Endodermal cell (in vitro differentiated cells): ENCODE data around the gene ZNF512. TPM values are rescaled to one million over a fixed set of nuclear protein-coding genes. Genes with fewer than 3 reads are reported as not detected.

Source experiments
- DNase-seq: peaks from one replicate; pipeline ENCODE4 v3.0.0-alpha.2; 2017
- H3K27ac ChIP-seq: 2 replicates; pipeline ENCODE4 v1.5.1; 2013; ENCODE audit warnings: mild to moderate bottlenecking, low read depth, low read length, moderate library complexity
- H3K27me3 ChIP-seq: 2 replicates; pipeline ENCODE4 v1.6.1; 2013; ENCODE audit warnings: mild to moderate bottlenecking, low read length, moderate library complexity; ENCODE audit not compliant: insufficient read depth, control insufficient read depth, poor library complexity, severe bottlenecking
- H3K36me3 ChIP-seq: 2 replicates; pipeline ENCODE4 v1.7.0; 2013; ENCODE audit warnings: mild to moderate bottlenecking, low read length, moderate library complexity; ENCODE audit not compliant: control insufficient read depth, insufficient read depth
- H3K4me1 ChIP-seq: one replicate; pipeline ENCODE4 v1.7.0; 2013; ENCODE audit warnings: low read length; ENCODE audit not compliant: control insufficient read depth, insufficient read depth
- H3K4me3 ChIP-seq: 2 replicates; pipeline ENCODE4 v1.5.1; 2013; ENCODE audit warnings: mild to moderate bottlenecking, low read length, moderate library complexity
- H3K9ac ChIP-seq: 2 replicates; pipeline ENCODE4 v1.6.1; 2013; ENCODE audit warnings: mild to moderate bottlenecking, low read length, moderate library complexity; ENCODE audit not compliant: poor library complexity, severe bottlenecking; ENCODE audit errors: extremely low read depth
- H3K9me3 ChIP-seq: 2 replicates; pipeline ENCODE4 v1.6.1; 2013; ENCODE audit warnings: mild to moderate bottlenecking, low read length, moderate library complexity; ENCODE audit not compliant: control insufficient read depth
- H3K27ac Mint-ChIP-seq: 2 replicates; pipeline ENCODE4 v1.8.0; 2020; ENCODE audit warnings: mixed read lengths
- H3K27me3 Mint-ChIP-seq: 2 replicates; pipeline ENCODE4 v1.8.0; 2021; ENCODE audit warnings: mild to moderate bottlenecking, mixed read lengths; ENCODE audit not compliant: insufficient read depth
- H3K36me3 Mint-ChIP-seq: 2 replicates; pipeline ENCODE4 v1.8.0; 2020; ENCODE audit warnings: low read depth, mixed read lengths
- H3K4me1 Mint-ChIP-seq: 2 replicates; pipeline ENCODE4 v1.8.0; 2020; ENCODE audit warnings: mixed read lengths
- H3K4me3 Mint-ChIP-seq: 2 replicates; pipeline ENCODE4 v1.8.0; 2020; ENCODE audit warnings: mild to moderate bottlenecking, moderate library complexity, mixed read lengths
- H3K9me3 Mint-ChIP-seq: 2 replicates; pipeline ENCODE4 v1.8.0; 2020; ENCODE audit warnings: mild to moderate bottlenecking, mixed read lengths
- CTCF ChIP-seq: fragments of 200-600 bp; sonication (generic); conservative IDR thresholded peaks from 2 replicates; pipeline ENCODE4 v1.5.0; 2021; ENCODE audit warnings: antibody characterized with exemption, mild to moderate bottlenecking
- WGBS, 2 experiments: methylation state at CpG; one replicate each; pipeline versions ENCODE4 v1.1.5 to v1.1.7; 2013; ENCODE audit warnings: missing lambda C conversion rate in 2 of 2, mixed read lengths in 1 of 2; ENCODE audit not compliant: insufficient coverage in 1 of 2, insufficient read length in 1 of 2; 5-methylcytosine and 5-hydroxymethylcytosine counted together
- total RNA-seq, 2 donors: library from RNA; stranded (reverse); fragmentation: NEBNext Ultra II Directional in 1 of 2; extraction: Animal tissue kit (Norgen Biotek cat#: 25700) in 1 of 2; gene quantifications; 2 replicates in 1 of 2; 3 replicates in 1 of 2; pipeline ENCODE4 v1.2.1, GENCODE V29; 2021

ZNF512 gene
- total RNA-seq, 2 donors from 2014 or later = 29.3 to 36.7 TPM

- Mint-ChIP-seq H3K27ac (no peak overlapping the region), H3K36me3 (peaks cover 67% of the 10 kb centered on the region), H3K4me3 (no peak overlapping the region), H3K9me3 (no peaks in the 10 kb centered on the region), H3K27me3 (no peaks in the 10 kb centered on the region), H3K4me1 (no peaks in the 10 kb centered on the region)
- TF ChIP-seq CTCF = no peak
- Histone ChIP-seq H3K36me3 (peaks cover 62% of the 10 kb centered on the region), H3K4me1 (no peaks in the 10 kb centered on the region), H3K27ac (no peak overlapping the region), H3K9ac (no peak overlapping the region), H3K4me3 (no peak overlapping the region), H3K27me3 (no peaks in the 10 kb centered on the region), H3K9me3 (no peaks in the 10 kb centered on the region)
- WGBS, 2 experiments = 99% methylated on average over 4 of the region's 4 CpGs; no CpG with 5 or more reads in 1 of the 2 experiments
- no peak for DNase-seq
Measured at GRCh38 chr2:27671235-27671634, 88.4 kb downstream of the ZNF512 start.

Other genes starting within 250 kb of the ZNF512 start
- gene GTF3C2, start 226.3 kb upstream of the ZNF512 start, total RNA-seq = 100 to 1,000 TPM; 105 to 120 TPM
- 10 to 100 TPM; 56.7 to 58.6 TPM for gene EIF2B4, start 212.7 kb upstream of the ZNF512 start, total RNA-seq
- 10 to 100 TPM; 81.2 to 92.6 TPM for gene SNX17, start 212.4 kb upstream of the ZNF512 start, total RNA-seq
- 10 to 100 TPM; 30.7 to 32.5 TPM for gene ZNF513, start 202.3 kb upstream of the ZNF512 start, total RNA-seq
- 100 to 1,000 TPM; 124 to 125 TPM for gene PPM1G, start 173.5 kb upstream of the ZNF512 start, total RNA-seq
- gene NRBP1, start 154.4 kb upstream of the ZNF512 start, total RNA-seq = 100 to 1,000 TPM; 141 to 153 TPM
- gene KRTCAP3, start 140.7 kb upstream of the ZNF512 start, total RNA-seq = 10 to 100 TPM; 27.0 to 29.7 TPM
- 10 to 100 TPM; 30.1 to 31.3 TPM for gene IFT172, start 93.3 kb upstream of the ZNF512 start, total RNA-seq
- gene FNDC4, start 87.8 kb upstream of the ZNF512 start, total RNA-seq = 10 to 100 TPM; 11.6 to 14.6 TPM
- gene GCKR, start 86.2 kb upstream of the ZNF512 start, total RNA-seq = 1 to 10 TPM; 1.6 to 1.8 TPM
- 1 to 10 TPM; 4.6 to 5.3 TPM for gene CCDC121, start 46.0 kb downstream of the ZNF512 start, total RNA-seq
- 10 to 100 TPM; 49.6 to 51.5 TPM for gene GPN1, start 46.0 kb downstream of the ZNF512 start, total RNA-seq
- 10 to 100 TPM; 43.3 to 43.9 TPM for gene SUPT7L, start 80.6 kb downstream of the ZNF512 start, total RNA-seq
- 10 to 100 TPM; 24.7 to 24.9 TPM for gene SLC4A1AP, start 80.8 kb downstream of the ZNF512 start, total RNA-seq
- 10 to 100 TPM; 69.5 to 80.6 TPM for gene MRPL33, start 188.7 kb downstream of the ZNF512 start, total RNA-seq